Liver (tissue), 9 donors: ENCODE results near the gene IL1RL1. TPM values are rescaled to one million over a fixed set of nuclear protein-coding genes. Genes with fewer than 3 reads are reported as not detected.

Experiments
- DNase-seq: peaks from one replicate; pipeline ENCODE4 v3.0.0-alpha.2; 2017; ENCODE audit warnings: low spot score
- H3K27ac ChIP-seq, 2 donors: one replicate each; pipeline ENCODE4 v1.7.0; 2013; ENCODE audit warnings: inconsistent platforms in 2 of 2, low read length in 2 of 2, control low read depth in 1 of 2, low read depth in 1 of 2, mild to moderate bottlenecking in 1 of 2
- H3K27me3 ChIP-seq, 4 donors: one replicate each; pipeline versions ENCODE4 v1.6.1 to v1.7.0; 2013; ENCODE audit warnings: low read length in 3 of 4, inconsistent platforms in 1 of 4, mild to moderate bottlenecking in 1 of 4, moderate library complexity in 1 of 4; ENCODE audit not compliant: control insufficient read depth in 4 of 4, insufficient read depth in 4 of 4
- H3K36me3 ChIP-seq, 4 donors: one replicate each; pipeline versions ENCODE4 v1.6.1 to v1.7.0; 2013; ENCODE audit warnings: low read length in 3 of 4, mild to moderate bottlenecking in 3 of 4, low read depth in 1 of 4, moderate library complexity in 1 of 4; ENCODE audit not compliant: control insufficient read depth in 4 of 4, insufficient read depth in 3 of 4
- H3K4me1 ChIP-seq, 4 donors: one replicate each; pipeline versions ENCODE4 v1.6.1 to v1.7.0; 2013; ENCODE audit warnings: low read length in 3 of 4, mild to moderate bottlenecking in 3 of 4, moderate library complexity in 1 of 4; ENCODE audit not compliant: control insufficient read depth in 4 of 4, insufficient read depth in 4 of 4
- H3K4me3 ChIP-seq, 3 donors: one replicate each; pipeline versions ENCODE4 v1.6.1 to v1.7.0; 2013; ENCODE audit warnings: low read length in 3 of 3, control low read depth in 1 of 3, low read depth in 1 of 3, mild to moderate bottlenecking in 1 of 3
- H3K9ac ChIP-seq, 2 donors: one replicate each; pipeline ENCODE4 v1.7.0; 2013; ENCODE audit warnings: low read length in 2 of 2, mild to moderate bottlenecking in 2 of 2, moderate library complexity in 2 of 2, control low read depth in 1 of 2, low read depth in 1 of 2
- H3K9me3 ChIP-seq, 4 donors: one replicate each; pipeline versions ENCODE4 v1.6.1 to v1.7.0; 2013; ENCODE audit warnings: low read length in 3 of 4; ENCODE audit not compliant: control insufficient read depth in 4 of 4
- ATF3 ChIP-seq: IDR thresholded peaks from 2 replicates; pipeline ENCODE4 v1.6.1; 2016; ENCODE audit warnings: antibody characterized with exemption
- CTCF ChIP-seq: fragments of 150-350 bp; IDR thresholded peaks from 2 replicates; pipeline ENCODE4 v1.5.1; 2017; ENCODE audit warnings: improper control_type of control experiment, low read depth, low read length; ENCODE audit not compliant: missing input control
- EGR1 ChIP-seq, 2 donors: IDR thresholded peaks; 2 replicates each; pipeline ENCODE4 v1.6.1; 2016 to 2018; ENCODE audit warnings: antibody characterized with exemption in 2 of 2, low read depth in 2 of 2
- FOXA1 ChIP-seq: IDR thresholded peaks from 2 replicates; pipeline ENCODE4 v1.6.1; 2016; ENCODE audit warnings: antibody characterized with exemption
- FOXA2 ChIP-seq: IDR thresholded peaks from 2 replicates; pipeline ENCODE4 v1.6.1; 2016; ENCODE audit warnings: antibody characterized with exemption
- GABPA ChIP-seq, 2 donors: IDR thresholded peaks in 1 of 2; conservative IDR thresholded peaks in 1 of 2; 2 replicates each; pipeline ENCODE4 v1.6.1; 2016; ENCODE audit warnings: antibody characterized with exemption in 2 of 2, mild to moderate bottlenecking in 1 of 2, moderate library complexity in 1 of 2
- HNF4A ChIP-seq, 2 donors: conservative IDR thresholded peaks; 2 replicates each; pipeline ENCODE4 v1.6.1; 2016; ENCODE audit warnings: antibody characterized with exemption in 2 of 2, mild to moderate bottlenecking in 2 of 2
- HNF4G ChIP-seq: IDR thresholded peaks from 2 replicates; pipeline ENCODE4 v1.6.1; 2016; ENCODE audit warnings: antibody characterized with exemption
- JUND ChIP-seq, 2 donors: IDR thresholded peaks; 2 replicates each; pipeline ENCODE4 v1.6.1; 2016; ENCODE audit warnings: antibody characterized with exemption in 2 of 2
- MAX ChIP-seq: IDR thresholded peaks from 2 replicates; pipeline ENCODE4 v1.6.1; 2016; ENCODE audit warnings: antibody characterized with exemption
- NR2F2 ChIP-seq: IDR thresholded peaks from 2 replicates; pipeline ENCODE4 v1.6.1; 2016; ENCODE audit warnings: antibody characterized with exemption
- RAD21 ChIP-seq, 2 donors: IDR thresholded peaks; 2 replicates each; pipeline ENCODE4 v1.6.1; 2016; ENCODE audit warnings: antibody characterized with exemption in 2 of 2, mild to moderate bottlenecking in 2 of 2
- REST ChIP-seq: IDR thresholded peaks from 2 replicates; pipeline ENCODE4 v1.6.1; 2016; ENCODE audit warnings: antibody characterized with exemption, mild to moderate bottlenecking
- RXRA ChIP-seq, 2 donors: IDR thresholded peaks; 2 replicates each; pipeline ENCODE4 v1.6.1; 2017 to 2018; ENCODE audit warnings: antibody characterized with exemption in 2 of 2, mild to moderate bottlenecking in 1 of 2
- SP1 ChIP-seq: IDR thresholded peaks from 2 replicates; pipeline ENCODE4 v1.6.1; 2018; ENCODE audit warnings: antibody characterized with exemption, mild to moderate bottlenecking
- TAF1 ChIP-seq: conservative IDR thresholded peaks from 2 replicates; pipeline ENCODE4 v1.6.1; 2016; ENCODE audit warnings: antibody characterized with exemption, mild to moderate bottlenecking
- YY1 ChIP-seq: IDR thresholded peaks from 2 replicates; pipeline ENCODE4 v1.6.1; 2016; ENCODE audit warnings: antibody characterized with exemption, mild to moderate bottlenecking
- ZBTB33 ChIP-seq: IDR thresholded peaks from 2 replicates; pipeline ENCODE4 v1.6.1; 2016; ENCODE audit warnings: antibody characterized with exemption
- WGBS: extraction: QIAGEN DNeasy Blood & Tissue Kit; methylation state at CpG from one replicate; pipeline ENCODE4 v1.1.7; 2013; 5-methylcytosine and 5-hydroxymethylcytosine counted together
- polyA plus RNA-seq, 2 donors: library from polyadenylated mRNA; stranded (reverse) in 1 of 2; unstranded in 1 of 2; fragments of 200-250 nt in 1 of 2; fragments of >200 nt in 1 of 2; fragmentation: Nextera tagmentation in 1 of 2; extraction: Ambion mirVana in 1 of 2; gene quantifications; one replicate each; pipeline versions ENCODE4 v1.2.1 to v1.2.3, GENCODE V29; 2013 to 2015
- total RNA-seq, 2 donors: library from RNA; depleted of rRNA; stranded (reverse); fragments of >200 nt; gene quantifications; one replicate each; pipeline ENCODE4 v1.2.3, GENCODE V29; 2014
- donor health status: healthy.
- donor health status: healthy.
- donor health status: healthy.
- donor health status: healthy.
- donor health status: healthy.

Gene IL1RL1
- total and polyA plus RNA-seq, 4 donors: 0.75 to 6.2 (median 3.2) TPM

- no peak overlapping the region for H3K9ac ChIP-seq
- TF ChIP-seq CTCF: no peak
- no peak for TF ChIP-seq REST
- TF ChIP-seq TAF1: no peak
- no peak for TF ChIP-seq YY1
- no peak for TF ChIP-seq RAD21 (IDR thresholded peaks at IDR 0.05)
- TF ChIP-seq ZBTB33: no peak
- TF ChIP-seq RXRA (IDR thresholded peaks at IDR 0.05): no peak
- TF ChIP-seq GABPA (IDR thresholded peaks at IDR 0.05 in 1 of 2, conservative IDR thresholded peaks at IDR 0.05 in 1 of 2): no peak
- no peak for TF ChIP-seq FOXA2
- TF ChIP-seq HNF4G: no peak
- TF ChIP-seq MAX: no peak
- no peak for TF ChIP-seq JUND (IDR thresholded peaks at IDR 0.05)
- no peak for TF ChIP-seq SP1
- no peak for TF ChIP-seq FOXA1
- no peak for TF ChIP-seq NR2F2
- no peak for TF ChIP-seq ATF3
- TF ChIP-seq EGR1 (IDR thresholded peaks at IDR 0.05; ENCODE audit: low read depth in 2 of 2): no peak
- no peak for TF ChIP-seq HNF4A (conservative IDR thresholded peaks at IDR 0.05)
- H3K27me3 ChIP-seq: no peaks in the 10 kb centered on the region
- no peaks in the 10 kb centered on the region for H3K36me3 ChIP-seq
- no peaks in the 10 kb centered on the region for H3K9me3 ChIP-seq
- DNase-seq: no peak
- no peaks in the 10 kb centered on the region for H3K4me1 ChIP-seq
- 96% methylated on average over 1 of the region's 1 CpG for whole genome bisulfite sequencing
- H3K27ac ChIP-seq: no peak overlapping the region
- H3K4me3 ChIP-seq: no peak overlapping the region
These were observed 27.4 kb upstream of the IL1RL1 start for GRCh38 chr2:102283996-102284395.

- Histone ChIP-seq H3K4me1 (no peaks in the 10 kb centered on the region), H3K27me3 (no peaks in the 10 kb centered on the region), H3K9ac (no peak overlapping the region), H3K36me3 (no peaks in the 10 kb centered on the region), H3K4me3 (no peak overlapping the region), H3K9me3 (no peaks in the 10 kb centered on the region), H3K27ac (no peak overlapping the region)
- DNase-seq: no peak
- WGBS: 94% methylated on average over 3 of the region's 3 CpGs
- no peak for TF ChIP-seq JUND (IDR thresholded peaks at IDR 0.05)
- TF ChIP-seq SP1: no peak
- TF ChIP-seq ATF3: no peak
- no peak for TF ChIP-seq MAX
- no peak for TF ChIP-seq RAD21 (IDR thresholded peaks at IDR 0.05)
- no peak for TF ChIP-seq REST
- no peak for TF ChIP-seq CTCF
- no peak for TF ChIP-seq HNF4G
- no peak for TF ChIP-seq NR2F2
These were observed 26.8 kb upstream of the IL1RL1 start for GRCh38 chr2:102284611-102285010.
